GM12878 (cell line): ENCODE results near the gene ERN1. TPM values are rescaled to one million over a fixed set of nuclear protein-coding genes. Genes with fewer than 3 reads are reported as not detected.

Source experiments
- ATAC-seq: fragments of 200-7000 bp; cut with Tn5 transposase; 3 replicates; pipeline ENCODE4 v1.9.1; 2020; ENCODE audit warnings: mild to moderate bottlenecking, moderate library complexity
- BruUV-seq: library from RNA; stranded (reverse); fragments of 400-500 nt; replicated peaks from 2 replicates; lab custom pipeline; 2021; lab: Mats Ljungman, UMichigan
- CTCF ChIA-PET: fragments of 300-600 bp; sonication (Branson Sonifier 250); formaldehyde crosslinking; extraction: SDS; loops from one replicate; lab custom pipeline; 2021; ENCODE audit warnings: inconsistent platforms; lab: Yijun Ruan, JAX
- POLR2A ChIA-PET: fragments of 350-600 bp; formaldehyde crosslinking; extraction: SDS; loops from one replicate; lab custom pipeline; 2021; ENCODE audit warnings: inconsistent platforms; lab: Charles Lee
- RAD21 ChIA-PET: fragments of 300-600 bp; sonication (Branson Sonifier 250); formaldehyde crosslinking; loops from one replicate; lab custom pipeline; 2023; ENCODE audit warnings: antibody characterized with exemption; ENCODE audit not compliant: unreplicated experiment; lab: Charles Lee
- SMC1A ChIA-PET: fragments of 300-600 bp; sonication (Branson Sonifier 250); formaldehyde crosslinking; loops from one replicate; lab custom pipeline; 2023; ENCODE audit not compliant: unreplicated experiment, uncharacterized antibody; lab: Charles Lee
- DNase-seq: peaks from one replicate; pipeline ENCODE4 v3.0.0-alpha.2; 2011; ENCODE audit warnings: low read depth, low spot score
- FAIRE-seq: peaks from 3 replicates; lab custom pipeline; 2011; peaks lifted over from hg19 to GRCh38; lab: Jason Lieb, UNC
- H2AFZ ChIP-seq: 2 replicates; pipeline ENCODE4 v1.6.0; 2011; ENCODE audit warnings: low read depth, low read length, control low read depth; ENCODE audit not compliant: control insufficient read depth
- H3K27ac ChIP-seq: 2 replicates; pipeline ENCODE4 v1.5.1; 2011; ENCODE audit warnings: control low read depth; ENCODE audit not compliant: control insufficient read depth, insufficient read depth
- H3K27me3 ChIP-seq, 2 experiments: replicated peaks in 1 of 2; 2 replicates each; pipeline versions ENCODE4 v1.6.0 to v1.6.1; 2011; ENCODE audit warnings: low read length in 1 of 2; ENCODE audit not compliant: control insufficient read depth in 2 of 2, insufficient read depth in 2 of 2
- H3K36me3 ChIP-seq, 2 experiments: 2 replicates each; pipeline ENCODE4 v1.5.1; 2011; ENCODE audit warnings: low read length in 1 of 2; ENCODE audit not compliant: control insufficient read depth in 2 of 2, insufficient read depth in 2 of 2
- H3K4me1 ChIP-seq: 2 replicates; pipeline ENCODE4 v1.6.1; 2011; ENCODE audit warnings: mild to moderate bottlenecking, low read length, moderate library complexity, mixed read lengths; ENCODE audit not compliant: control insufficient read depth, insufficient read depth
- H3K4me2 ChIP-seq: 2 replicates; pipeline ENCODE4 v1.6.0; 2011; ENCODE audit warnings: control low read depth; ENCODE audit not compliant: control insufficient read depth, insufficient read depth
- H3K4me3 ChIP-seq: fragments of 200-600 bp; sonication (generic); 2 replicates; pipeline ENCODE4 v1.5.1; 2016
- H3K79me2 ChIP-seq: 2 replicates; pipeline ENCODE4 v1.6.0; 2011; ENCODE audit warnings: low read length; ENCODE audit not compliant: control insufficient read depth, insufficient read depth
- H3K9ac ChIP-seq: 2 replicates; pipeline ENCODE4 v1.8.0; 2011; ENCODE audit warnings: low read length, control low read depth, mixed read lengths; ENCODE audit not compliant: control insufficient read depth, insufficient read depth
- H3K9me3 ChIP-seq: replicated peaks from 3 replicates; pipeline ENCODE4 v1.5.1; 2011; ENCODE audit warnings: mild to moderate bottlenecking, low read length; ENCODE audit not compliant: control insufficient read depth, insufficient read depth
- H4K20me1 ChIP-seq: 2 replicates; pipeline ENCODE4 v1.6.0; 2011; ENCODE audit not compliant: control insufficient read depth, insufficient read depth
- E2F4 ChIP-seq: IDR thresholded peaks from 2 replicates; pipeline ENCODE4 v1.6.1; 2012; ENCODE audit warnings: low read depth, low read length, improper control_type of control experiment
- EP300 ChIP-seq, 2 experiments: fragments of 150-350 bp in 1 of 2; IDR thresholded peaks; 2 replicates each; pipeline ENCODE4 v1.6.1; 2011 to 2012; ENCODE audit warnings: low read depth in 2 of 2, low read length in 2 of 2, borderline replicate concordance in 1 of 2, improper control_type of control experiment in 1 of 2, inconsistent platforms in 1 of 2; ENCODE audit not compliant: control insufficient read depth in 1 of 2
- IKZF1 ChIP-seq: fragments of 450-650 bp; conservative IDR thresholded peaks from 2 replicates; pipeline ENCODE4 v1.6.1; 2017; ENCODE audit warnings: antibody characterized with exemption, mild to moderate bottlenecking
- NBN ChIP-seq: fragments of 450-650 bp; IDR thresholded peaks from 2 replicates; pipeline ENCODE4 v1.6.1; 2016
- NFYB ChIP-seq: IDR thresholded peaks from 2 replicates; pipeline ENCODE4 v1.6.1; 2011; ENCODE audit warnings: low read depth, mild to moderate bottlenecking, low read length, improper control_type of control experiment, moderate library complexity; ENCODE audit not compliant: insufficient read depth
- PBX3 ChIP-seq: IDR thresholded peaks from 2 replicates; pipeline ENCODE4 v1.6.1; 2011; ENCODE audit warnings: mild to moderate bottlenecking, low read depth, low read length, moderate library complexity; ENCODE audit not compliant: insufficient replicate concordance
- RFX5 ChIP-seq: IDR thresholded peaks from 2 replicates; pipeline ENCODE4 v1.6.1; 2011; ENCODE audit warnings: low read depth, low read length, improper control_type of control experiment
- SIN3A ChIP-seq: IDR thresholded peaks from 2 replicates; pipeline ENCODE4 v1.6.1; 2012; ENCODE audit warnings: low read depth, low read length, improper control_type of control experiment
- SMC3 ChIP-seq: IDR thresholded peaks from 2 replicates; pipeline ENCODE4 v1.6.1; 2011; ENCODE audit warnings: low read length, improper control_type of control experiment, borderline replicate concordance
- STAT1 ChIP-seq: fragments of 450-650 bp; conservative IDR thresholded peaks from 2 replicates; pipeline ENCODE4 v1.6.1; 2014; ENCODE audit warnings: antibody characterized with exemption, mild to moderate bottlenecking
- SUZ12 ChIP-seq: fragments of 200-600 bp; sonication (generic); IDR thresholded peaks from one replicate; pipeline ENCODE4 v1.6.1; 2018; ENCODE audit warnings: antibody characterized with exemption, mild to moderate bottlenecking; ENCODE audit not compliant: unreplicated experiment
- TAF1 ChIP-seq: IDR thresholded peaks from 2 replicates; pipeline ENCODE4 v1.6.1; 2011; ENCODE audit warnings: mild to moderate bottlenecking, low read depth, low read length, borderline replicate concordance
- WGBS: methylation state at CpG from one replicate; pipeline ENCODE4 v1.1.6; 2016; ENCODE audit warnings: low lambda C conversion rate; ENCODE audit not compliant: insufficient replicate concordance, insufficient coverage; ENCODE audit errors: missing lambda C conversion rate; 5-methylcytosine and 5-hydroxymethylcytosine counted together
- in situ Hi-C: fragments of 300-500 bp; cut with MboI; formaldehyde crosslinking; loops from 9 replicates; pipeline ENCODE4 v1.14.3; 2018; ENCODE audit warnings: mixed read lengths
- intact Hi-C: fragments of 100-400 bp; cut with micrococcal nuclease; formaldehyde crosslinking; loops from one replicate; pipeline ENCODE4 v1.14.2; 2022; ENCODE audit not compliant: unreplicated experiment
- polyA plus RNA-seq, 11 experiments: library from polyadenylated mRNA; depleted of rRNA in 4 of 11; unstranded in 6 of 11; stranded (reverse) in 5 of 11; fragments of >200 nt; fragmentation: Nextera tagmentation in 4 of 11; fragmentation: Illumina TruSeq in 1 of 11; extraction: Ambion mirVana in 4 of 11; extraction: Trizol in 1 of 11; gene quantifications; 1 replicate in 1 of 11; 2 replicates in 10 of 11; pipeline versions ENCODE4 v1.2.1 to v1.2.3, GENCODE V29; 2011 to 2016; ENCODE audit warnings: inconsistent platforms in 2 of 11, missing spikeins in 2 of 11, low read depth in 1 of 11
- total RNA-seq, 4 experiments: library from RNA; depleted of rRNA in 3 of 4; stranded (reverse); fragments of >200 nt in 3 of 4; fragmentation: Illumina TruSeq in 1 of 4; extraction: Trizol in 1 of 4; gene quantifications; 2 replicates each; pipeline versions ENCODE4 v1.2.1 to v1.2.3, GENCODE V29; 2013 to 2021
- TF ChIP-seq, protein P1 (sequence below): IDR thresholded peaks from 2 replicates; pipeline ENCODE4 v1.6.1; 2011; ENCODE audit warnings: low read depth, mild to moderate bottlenecking, low read length, moderate library complexity, borderline replicate concordance; ENCODE audit errors: extremely low read depth
- TF ChIP-seq, protein P2 (sequence below): fragments of 150-350 bp; IDR thresholded peaks from 2 replicates; pipeline ENCODE4 v1.6.1; 2014; ENCODE audit warnings: mild to moderate bottlenecking, low read depth, low read length

The ERN1 gene
- total and polyA plus RNA-seq, 10 of the 15 experiments (the other 5 are each of a cell fraction or from before 2014, with no cell fraction given) = 2.6 to 19.2 (median 7.6) TPM

DNA sequence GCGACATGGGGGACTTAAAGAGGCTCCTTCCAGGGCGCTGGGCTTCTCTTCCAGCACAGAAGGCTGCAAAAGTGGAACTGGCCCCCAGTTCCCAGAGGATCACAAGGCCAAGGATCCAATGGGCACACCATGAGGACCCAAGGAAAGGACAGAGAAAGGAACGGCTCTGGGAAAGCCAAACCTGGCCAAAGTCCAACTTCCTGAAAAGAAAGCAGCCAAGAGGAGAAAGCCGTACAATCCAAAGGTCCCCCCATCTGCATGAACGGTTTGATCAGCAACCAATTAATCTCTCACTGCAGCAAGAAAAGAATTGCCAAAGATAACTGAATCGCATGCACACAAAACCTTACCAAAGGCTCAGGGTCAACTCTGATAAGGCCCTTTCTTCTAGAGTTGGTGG, 89.7 kb downstream of the ERN1 start:
- ChIA-PET POLR2A (no interaction called here), CTCF (interaction anchor here (3.0 kb wide), 1 partner anchor 93 kb away, joined by 23 read pairs; no protein-coding TSS in a partner anchor), RAD21 (interaction anchor here (0.8 kb wide), 1 partner anchor 94 kb away, joined by 3 read pairs; no protein-coding TSS in a partner anchor), SMC1A (interaction anchor here (1.4 kb wide), 1 partner anchor 15 kb away, joined by 4 read pairs; no protein-coding TSS in a partner anchor)
- H4K20me1 ChIP-seq = no peaks in the 10 kb centered on the region
- in situ Hi-C loops (loop anchor here (25.0 kb wide), 1 partner anchor 247 kb away; no protein-coding TSS in a partner anchor), intact Hi-C loops (no loop called here)
- no peak for ATAC-seq
- BruUV-seq = no TSS peak
- no peak overlapping the region for H2AFZ ChIP-seq
- 81% methylated on average over 6 of the region's 6 CpGs for WGBS
- H3K27ac ChIP-seq = no peak overlapping the region
- H3K4me2 ChIP-seq = no peak overlapping the region
- H3K27me3 ChIP-seq = no peaks in the 10 kb centered on the region
- H3K79me2 ChIP-seq = no peaks in the 10 kb centered on the region
- no peaks in the 10 kb centered on the region for H3K4me1 ChIP-seq
- DNase-seq = no peak
- no peak overlapping the region for H3K4me3 ChIP-seq
- TF ChIP-seq STAT1 (no peak), TAF1 (no peak), SIN3A (no peak), SMC3 (no peak), EP300 (IDR thresholded peaks at IDR 0.05; ENCODE audit: borderline replicate concordance in 1 of 2, control insufficient read depth in 1 of 2, low read depth in 2 of 2, low read length in 2 of 2) (no peak), IKZF1 (no peak), NFYB (no peak), PBX3 (no peak), E2F4 (no peak), RFX5 (no peak), SUZ12 (no peak), NBN (no peak)
- TF ChIP-seq, protein P1, sequence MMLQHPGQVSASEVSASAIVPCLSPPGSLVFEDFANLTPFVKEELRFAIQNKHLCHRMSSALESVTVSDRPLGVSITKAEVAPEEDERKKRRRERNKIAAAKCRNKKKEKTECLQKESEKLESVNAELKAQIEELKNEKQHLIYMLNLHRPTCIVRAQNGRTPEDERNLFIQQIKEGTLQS = no peak
- TF ChIP-seq, protein P2, sequence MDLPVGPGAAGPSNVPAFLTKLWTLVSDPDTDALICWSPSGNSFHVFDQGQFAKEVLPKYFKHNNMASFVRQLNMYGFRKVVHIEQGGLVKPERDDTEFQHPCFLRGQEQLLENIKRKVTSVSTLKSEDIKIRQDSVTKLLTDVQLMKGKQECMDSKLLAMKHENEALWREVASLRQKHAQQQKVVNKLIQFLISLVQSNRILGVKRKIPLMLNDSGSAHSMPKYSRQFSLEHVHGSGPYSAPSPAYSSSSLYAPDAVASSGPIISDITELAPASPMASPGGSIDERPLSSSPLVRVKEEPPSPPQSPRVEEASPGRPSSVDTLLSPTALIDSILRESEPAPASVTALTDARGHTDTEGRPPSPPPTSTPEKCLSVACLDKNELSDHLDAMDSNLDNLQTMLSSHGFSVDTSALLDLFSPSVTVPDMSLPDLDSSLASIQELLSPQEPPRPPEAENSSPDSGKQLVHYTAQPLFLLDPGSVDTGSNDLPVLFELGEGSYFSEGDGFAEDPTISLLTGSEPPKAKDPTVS = no peak
- no peak overlapping the region for H3K9ac ChIP-seq
- FAIRE-seq = no peak
- H3K36me3 ChIP-seq = peaks cover 8 to 9% of the 10 kb centered on the region in 2 experiments
- no peaks in the 10 kb centered on the region for H3K9me3 ChIP-seq
